C1 segment of cervical spinal cord (tissue), 14 donors: ENCODE measurements around the gene SAP25.
"Not testable (repeated sequence)": the region's sequence is repeated elsewhere in the genome, so short reads cannot be mapped to it uniquely, and the experiment has no call there.

Source experiments
- DNase-seq, 14 donors: peaks; one replicate each; lab custom pipeline; 2025; lab: John Stamatoyannopoulos, UW

SAP25 gene

DNA sequence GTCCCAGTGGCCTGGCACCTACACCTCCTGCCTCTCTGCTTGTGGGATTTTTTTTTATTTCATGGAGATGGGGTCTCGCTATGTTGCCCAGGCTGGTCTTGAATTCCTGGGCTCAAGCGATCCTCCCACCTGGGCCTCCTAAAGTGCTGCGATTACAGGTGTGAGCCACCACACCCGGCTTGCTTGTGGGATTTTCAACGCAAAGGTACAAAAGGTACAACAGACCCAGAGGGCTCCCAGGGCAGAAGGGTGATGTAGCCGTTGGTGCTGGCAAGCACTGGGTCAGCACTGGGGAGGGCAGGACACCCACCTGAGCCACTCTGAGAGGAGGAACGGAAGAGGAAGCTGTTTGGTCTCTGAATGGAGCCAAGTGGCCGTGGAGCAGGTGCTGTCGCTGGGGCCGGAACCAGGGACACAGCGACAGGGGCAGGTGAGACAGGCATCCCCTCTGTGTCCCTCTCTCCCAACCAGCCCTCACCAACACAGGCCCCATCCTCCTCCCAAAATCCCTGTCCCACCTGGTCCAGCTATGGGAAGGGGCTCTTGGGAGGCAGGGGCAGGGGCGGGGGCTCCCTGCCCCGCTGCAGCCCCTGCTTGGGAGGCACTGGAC is 2.8 kb upstream of the SAP25 start:
- DNase-seq, result no peak

DNA sequence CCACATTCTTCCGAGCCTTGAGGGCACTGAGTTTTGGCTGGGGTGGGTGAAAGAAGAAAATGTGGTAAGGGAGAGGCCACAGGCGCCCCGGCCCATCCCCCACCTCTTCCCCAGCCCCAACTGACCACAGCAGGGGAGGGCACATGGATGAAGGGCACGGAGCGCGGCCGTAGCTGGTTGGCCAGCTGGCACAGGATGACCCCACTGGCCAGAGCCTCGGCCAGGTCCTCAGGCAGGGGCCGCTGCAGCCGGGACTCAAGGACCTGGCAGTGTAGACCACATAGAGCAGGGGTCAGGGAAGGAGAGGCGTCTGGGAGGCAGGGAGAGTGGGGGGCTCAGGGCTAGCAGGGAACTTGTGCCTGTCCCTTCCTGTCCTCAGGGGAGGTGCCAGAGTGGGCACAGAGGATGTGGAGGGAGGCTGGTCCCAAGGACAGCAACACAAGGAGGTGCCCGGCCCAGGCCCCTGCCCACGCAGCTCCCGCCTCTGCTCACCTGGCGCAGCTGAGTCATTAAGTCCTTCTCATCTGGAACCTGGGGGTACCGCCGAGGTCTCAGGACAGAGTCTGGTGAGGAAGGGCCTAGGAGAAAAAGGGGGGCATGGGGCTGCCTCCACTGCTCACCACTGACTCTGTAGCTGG is 2.2 kb upstream of the SAP25 start:
- no peak for DNase-seq

DNA sequence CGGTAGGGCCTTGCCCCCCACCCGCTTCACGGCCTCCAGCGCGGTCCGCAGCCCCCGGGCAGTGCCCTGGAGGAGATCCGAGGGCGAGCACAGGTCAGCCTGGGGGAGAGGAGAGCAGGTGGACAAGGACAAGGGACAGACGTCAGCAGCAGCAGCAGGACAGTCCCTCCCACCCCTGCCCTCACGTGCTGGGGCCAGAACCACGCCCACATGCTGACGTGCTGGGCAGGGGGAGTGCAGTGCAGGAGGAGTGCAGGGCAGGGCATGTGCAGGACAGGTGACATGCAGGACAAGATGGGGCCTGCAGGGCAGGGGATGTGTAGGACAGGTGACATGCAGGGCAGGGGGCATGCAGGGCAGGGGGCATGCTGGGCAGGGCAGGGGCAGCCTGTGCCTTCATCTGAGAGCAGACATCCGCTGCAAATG is 1.5 kb upstream of the SAP25 start:
- DNase-seq, result no peak

GRCh38 chr7:100574362-100575205 is 884 bp upstream of the SAP25 start:
- DNase-seq, result no peak

- no peak for DNase-seq
Observed at GRCh38 chr7:100572949-100573675, 588 bp downstream of the SAP25 start.

DNA sequence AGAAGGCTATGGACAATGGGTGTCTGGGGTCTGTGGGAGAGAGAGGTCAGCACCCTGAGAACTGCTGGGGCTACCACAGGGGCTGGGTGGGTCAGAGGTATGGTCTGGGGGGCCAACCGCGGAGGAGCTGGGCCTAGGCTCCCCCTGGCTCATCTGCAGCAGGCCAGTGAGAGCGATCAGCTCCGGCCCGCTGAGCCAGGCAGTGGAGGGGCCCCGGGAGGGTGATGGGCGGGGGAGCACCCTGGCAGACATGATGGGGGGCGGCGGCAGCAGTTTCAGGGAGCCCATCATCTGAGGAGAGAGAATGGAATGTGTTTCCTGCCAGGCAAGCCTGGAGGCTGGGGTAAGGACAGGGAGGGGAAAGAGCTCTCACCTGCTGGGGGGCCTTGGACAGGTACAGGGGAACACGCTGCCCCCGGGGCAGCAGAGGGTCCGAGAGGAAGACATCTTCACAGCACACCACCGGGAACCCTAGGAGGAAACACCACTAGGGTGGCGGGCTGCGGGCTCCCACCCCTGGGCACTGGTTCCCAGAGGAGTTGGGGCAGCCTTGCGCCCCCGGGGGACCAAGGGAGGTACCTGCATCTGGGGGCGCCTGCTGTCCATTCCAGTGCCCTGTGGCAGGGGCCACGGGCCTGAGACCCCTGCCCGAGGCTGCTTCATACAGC is 1.3 kb downstream of the SAP25 start:
- no peak for DNase-seq

GRCh38 chr7:100571829-100572116 is 1.9 kb downstream of the SAP25 start:
- DNase-seq, result no peak

GRCh38 chr7:100570954-100571828 is 2.5 kb downstream of the SAP25 start:
- no peak for DNase-seq

GRCh38 chr7:100568896-100569844 is 4.5 kb downstream of the SAP25 start:
- peak in 9 of 14 donors; percentile 19 to 83 (median 75) for DNase-seq

DNA sequence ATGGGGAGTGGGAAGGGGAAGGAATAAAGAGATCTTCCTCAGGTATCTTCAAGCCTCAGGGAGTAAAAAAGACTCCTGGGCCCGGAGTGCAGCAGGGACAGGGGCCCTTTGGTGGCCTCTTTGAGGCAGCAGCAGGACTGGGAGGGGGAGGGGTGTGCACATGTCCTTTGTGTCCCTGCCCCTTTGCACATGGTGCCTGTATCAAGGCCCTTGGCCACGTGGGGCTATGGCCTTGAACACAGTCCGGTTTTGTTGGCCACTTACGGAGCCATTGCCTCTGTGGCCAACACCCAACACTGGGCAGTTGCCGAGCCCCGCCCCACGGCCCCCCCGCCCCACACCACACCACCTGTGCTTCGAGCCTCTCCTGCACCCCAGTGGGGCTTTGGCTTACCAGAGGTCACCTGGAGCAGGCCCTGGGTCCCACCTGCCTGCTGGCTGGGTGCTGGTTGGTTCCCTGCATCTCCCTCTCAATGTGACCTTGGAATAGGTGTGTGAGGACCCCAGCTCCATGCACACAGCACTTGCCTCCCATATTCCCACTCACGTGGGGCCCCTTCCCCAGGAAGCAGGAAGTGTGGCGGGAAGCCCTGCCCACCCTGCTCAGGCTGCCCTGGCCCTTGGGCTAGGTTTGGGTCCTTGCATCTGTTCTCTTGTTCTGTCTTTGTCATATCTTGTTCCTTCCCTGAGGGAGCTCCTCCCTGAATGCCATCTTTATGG is 5.4 kb downstream of the SAP25 start:
- peak in 1 of 14 donors; percentile 26 for DNase-seq

- no peak for DNase-seq
Observed at GRCh38 chr7:100567751-100568175, 5.9 kb downstream of the SAP25 start.

DNA sequence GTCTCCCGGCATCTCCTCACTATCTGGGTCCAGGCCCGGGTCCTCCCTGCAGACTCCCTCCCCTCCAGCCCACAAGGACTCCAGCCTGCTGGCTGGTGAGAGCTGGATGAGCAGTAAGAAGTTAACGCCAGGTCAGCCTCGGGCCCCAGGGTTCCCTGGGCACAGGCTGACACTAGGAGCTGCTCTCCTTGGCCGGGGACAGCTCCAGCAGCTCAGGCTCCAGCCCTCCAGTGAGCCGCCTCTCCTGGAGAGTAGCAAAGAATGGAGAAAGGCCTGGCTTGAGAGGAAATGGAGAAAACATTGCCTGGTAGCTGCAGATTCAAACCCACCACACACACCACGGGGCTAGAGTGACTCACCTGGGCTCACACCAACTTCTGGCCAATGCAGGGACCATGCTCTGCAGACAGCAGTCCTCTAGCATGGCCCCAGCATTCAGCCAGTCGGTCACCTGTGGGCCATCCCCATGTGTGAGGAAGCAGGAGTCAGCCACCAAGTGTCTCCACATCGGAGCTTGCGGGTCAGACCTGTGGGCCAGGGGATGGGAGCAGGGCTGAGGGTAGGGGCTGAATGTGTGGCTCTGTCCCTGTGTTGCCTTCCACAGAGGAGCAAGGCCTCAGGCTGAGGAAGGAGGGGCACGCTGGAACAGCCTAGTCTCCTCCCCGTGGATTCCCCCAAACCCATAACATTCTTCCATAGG is 6.5 kb downstream of the SAP25 start:
- peak in 2 of 14 donors; percentile 16 to 49 for DNase-seq

- no peak for DNase-seq
Observed at GRCh38 chr7:100566018-100566531, 7.6 kb downstream of the SAP25 start.

DNA sequence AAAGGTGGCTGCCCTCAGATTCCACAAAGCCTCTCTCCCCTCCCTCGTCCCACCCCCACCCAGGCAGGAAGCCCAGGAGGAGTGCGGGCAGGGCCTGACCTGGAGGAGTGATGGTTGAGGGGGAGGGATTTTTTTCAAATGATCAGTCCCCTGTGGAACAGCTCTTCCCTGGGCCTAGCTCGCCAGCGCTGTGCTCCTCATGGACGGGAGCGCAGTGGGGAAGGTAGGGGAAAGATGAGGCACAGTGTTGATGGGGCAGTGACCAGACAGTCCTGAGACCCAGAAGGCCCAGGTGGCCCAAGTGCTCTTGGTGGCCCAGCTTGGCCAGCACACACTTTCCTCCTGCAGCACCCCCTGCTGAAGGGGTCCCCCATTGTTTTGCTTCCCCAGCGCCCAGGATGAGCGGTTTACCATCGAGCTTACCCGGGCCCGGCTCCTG is 8.5 kb downstream of the SAP25 start:
- no peak for DNase-seq

DNA sequence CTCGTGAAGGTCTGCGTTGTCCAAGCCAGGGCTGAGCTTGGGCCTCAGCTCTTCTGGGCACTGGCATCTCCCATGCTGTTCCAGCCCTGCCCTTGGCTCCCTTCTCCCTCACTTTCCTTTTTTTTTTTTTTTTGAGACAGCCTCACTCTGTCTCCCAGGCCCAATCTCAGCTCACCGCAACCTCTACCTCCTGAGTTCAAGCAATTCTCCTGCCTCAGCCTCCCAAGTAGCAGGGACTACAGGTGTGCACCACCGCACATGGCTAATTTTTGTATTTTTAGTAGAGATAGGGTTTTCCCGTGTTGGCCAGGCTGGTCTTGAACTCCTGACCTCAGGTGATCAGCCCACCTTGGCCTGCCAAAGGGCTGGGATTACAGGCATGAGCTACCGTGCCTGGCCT is 9.3 kb downstream of the SAP25 start:
- DNase-seq, result not testable (repeated sequence)

DNA sequence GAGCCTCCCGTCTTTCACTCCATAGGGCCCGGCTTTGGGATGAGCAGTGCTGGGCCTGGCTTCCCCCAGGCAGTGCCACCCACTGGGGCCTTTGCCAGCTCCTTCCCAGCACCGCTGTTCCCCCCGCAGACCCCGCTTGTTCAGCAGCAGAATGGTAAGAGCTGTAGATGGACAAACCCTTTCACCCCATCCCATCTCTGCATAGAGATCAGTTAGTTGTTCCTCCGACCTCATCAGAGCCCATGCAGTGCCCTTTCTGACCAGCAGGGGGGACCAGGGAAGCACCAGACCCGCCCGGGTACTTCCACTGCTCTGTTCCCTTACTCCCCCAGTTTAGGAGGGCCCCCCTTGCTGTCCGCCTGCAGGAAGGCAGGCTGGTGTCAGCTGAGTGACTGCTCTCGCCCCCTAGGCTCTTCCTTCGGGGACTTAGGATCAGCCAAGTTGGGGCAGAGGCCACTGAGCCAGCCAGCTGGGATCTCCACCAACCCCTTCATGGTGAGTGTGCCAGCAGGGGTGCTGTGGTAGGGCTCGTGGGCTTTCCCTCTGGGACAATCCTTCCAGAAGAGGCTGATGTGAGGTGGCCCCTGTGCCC is 9.8 kb downstream of the SAP25 start:
- DNase-seq, result peak in 11 of 14 donors; percentile 20 to 74 (median 40)

- no peak for DNase-seq
Observed at GRCh38 chr7:100563100-100563564, 10.6 kb downstream of the SAP25 start.
